ENCODE data around the gene USF1. TPM values are rescaled to one million over a fixed set of nuclear protein-coding genes. Genes with fewer than 3 reads are reported as not detected.

Gene USF1
- total and polyA plus RNA-seq, 4 donors: 19.2 to 43.5 (median 27.2) TPM

- no peak for DNase-seq (ENCODE audit: low spot score)
- WGBS: 77% methylated on average over 5 of the region's 5 CpGs
- Histone ChIP-seq H3K4me3 (ENCODE audit: low read depth in 1 of 3, low read length in 3 of 3) (no peak overlapping the region), H3K9me3 (ENCODE audit: control insufficient read depth in 4 of 4, low read length in 3 of 4) (no peaks in the 10 kb centered on the region), H3K36me3 (ENCODE audit: control insufficient read depth in 4 of 4, insufficient read depth in 3 of 4, low read depth in 1 of 4, low read length in 3 of 4) (no peaks in the 10 kb centered on the region), H3K4me1 (ENCODE audit: control insufficient read depth in 4 of 4, insufficient read depth in 4 of 4, low read length in 3 of 4) (no peaks in the 10 kb centered on the region), H3K9ac (ENCODE audit: low read depth in 1 of 2, low read length in 2 of 2) (no peak overlapping the region), H3K27ac (ENCODE audit: low read depth in 1 of 2, low read length in 2 of 2) (no peak overlapping the region), H3K27me3 (ENCODE audit: control insufficient read depth in 4 of 4, insufficient read depth in 4 of 4, low read length in 3 of 4) (no peaks in the 10 kb centered on the region)
- TF ChIP-seq CTCF (IDR thresholded peaks at IDR 0.05; ENCODE audit: low read depth, low read length, missing input control) (no peak), REST (IDR thresholded peaks at IDR 0.05) (no peak), HNF4A (conservative IDR thresholded peaks at IDR 0.05) (no peak), ZBTB33 (IDR thresholded peaks at IDR 0.05) (no peak), JUND (IDR thresholded peaks at IDR 0.05) (no peak), SP1 (IDR thresholded peaks at IDR 0.05) (no peak), HNF4G (IDR thresholded peaks at IDR 0.05) (no peak), YY1 (IDR thresholded peaks at IDR 0.05) (no peak), FOXA1 (IDR thresholded peaks at IDR 0.05) (no peak), FOXA2 (IDR thresholded peaks at IDR 0.05) (no peak), GABPA (IDR thresholded peaks at IDR 0.05 in 1 of 2, conservative IDR thresholded peaks at IDR 0.05 in 1 of 2) (no peak), ATF3 (IDR thresholded peaks at IDR 0.05) (no peak), EGR1 (IDR thresholded peaks at IDR 0.05; ENCODE audit: low read depth in 2 of 2) (no peak), MAX (IDR thresholded peaks at IDR 0.05) (no peak), RXRA (IDR thresholded peaks at IDR 0.05) (no peak), NR2F2 (IDR thresholded peaks at IDR 0.05) (no peak), RAD21 (IDR thresholded peaks at IDR 0.05) (no peak), TAF1 (conservative IDR thresholded peaks at IDR 0.05) (no peak)
Observed at GRCh38 chr1:161081519-161081918, 35.7 kb upstream of the USF1 start.

Measured in liver (tissue), 9 donors.